ENCODE measurements around the gene RLN2.
"Not testable (repeated sequence)": the region's sequence is repeated elsewhere in the genome, so short reads cannot be mapped to it uniquely, and the experiment has no call there.

Gene RLN2

DNA sequence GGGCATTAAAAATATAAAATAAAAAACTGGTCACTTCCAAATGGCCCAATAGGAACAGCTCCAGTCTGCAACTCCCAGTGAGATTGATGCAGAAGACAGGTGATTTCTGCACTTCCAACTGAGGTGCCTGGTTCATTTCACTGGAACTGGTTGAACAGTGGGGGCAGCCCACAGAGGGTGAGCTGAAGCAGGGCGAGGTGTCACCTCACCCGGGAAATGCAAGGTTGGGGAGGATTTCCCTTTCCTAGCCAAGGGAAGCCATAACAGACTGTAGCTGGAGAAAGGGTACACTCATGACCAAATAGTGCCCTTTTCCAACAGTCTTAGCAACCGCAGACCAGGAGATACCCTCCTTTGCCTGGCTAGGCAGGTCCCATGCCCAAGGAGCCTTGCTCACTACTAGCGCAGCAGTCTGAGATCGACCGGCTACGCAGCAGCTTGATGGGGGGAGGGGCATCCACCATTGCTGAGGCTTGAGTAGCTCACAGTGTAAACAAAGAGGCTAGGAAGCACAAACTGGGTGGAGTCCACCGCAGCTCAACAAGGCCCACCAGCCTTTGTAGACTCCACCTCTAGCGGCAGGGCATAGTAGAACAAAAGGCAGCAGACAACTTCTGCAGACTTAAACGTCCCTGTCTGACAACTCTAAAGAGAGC, 22.5 kb upstream of the RLN2 start:
- no peak for DNase-seq (ENCODE audit: low spot score)
- no peak overlapping the region for H3K4me3 ChIP-seq (ENCODE audit: severe bottlenecking)
- H3K27ac ChIP-seq (ENCODE audit: poor library complexity, severe bottlenecking) = no peak overlapping the region

DNA sequence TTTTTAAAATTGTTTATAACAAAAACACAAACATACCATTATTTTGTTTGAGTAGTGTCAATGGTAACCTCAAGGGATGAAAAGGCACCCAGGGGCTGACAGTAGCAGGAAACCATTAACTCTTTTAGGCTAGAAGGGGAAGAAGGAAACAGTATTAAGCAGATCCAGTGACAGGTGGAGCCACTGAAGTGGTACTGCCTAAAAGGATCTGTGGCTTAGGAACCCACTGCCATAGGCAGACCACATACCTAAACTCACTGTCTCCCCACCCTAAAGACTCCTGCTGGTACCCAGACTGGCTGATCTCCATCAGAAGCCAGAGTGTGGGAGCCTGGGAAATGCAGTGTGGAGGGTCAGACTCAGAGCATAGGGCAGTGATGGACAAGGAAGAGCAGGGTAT, 21.7 kb upstream of the RLN2 start:
- H3K9me3 ChIP-seq (ENCODE audit: severe bottlenecking) = no peaks in the 10 kb centered on the region
- H3K4me1 ChIP-seq (ENCODE audit: insufficient read depth, poor library complexity, severe bottlenecking) = no peaks in the 10 kb centered on the region
- TF ChIP-seq, protein P1, sequence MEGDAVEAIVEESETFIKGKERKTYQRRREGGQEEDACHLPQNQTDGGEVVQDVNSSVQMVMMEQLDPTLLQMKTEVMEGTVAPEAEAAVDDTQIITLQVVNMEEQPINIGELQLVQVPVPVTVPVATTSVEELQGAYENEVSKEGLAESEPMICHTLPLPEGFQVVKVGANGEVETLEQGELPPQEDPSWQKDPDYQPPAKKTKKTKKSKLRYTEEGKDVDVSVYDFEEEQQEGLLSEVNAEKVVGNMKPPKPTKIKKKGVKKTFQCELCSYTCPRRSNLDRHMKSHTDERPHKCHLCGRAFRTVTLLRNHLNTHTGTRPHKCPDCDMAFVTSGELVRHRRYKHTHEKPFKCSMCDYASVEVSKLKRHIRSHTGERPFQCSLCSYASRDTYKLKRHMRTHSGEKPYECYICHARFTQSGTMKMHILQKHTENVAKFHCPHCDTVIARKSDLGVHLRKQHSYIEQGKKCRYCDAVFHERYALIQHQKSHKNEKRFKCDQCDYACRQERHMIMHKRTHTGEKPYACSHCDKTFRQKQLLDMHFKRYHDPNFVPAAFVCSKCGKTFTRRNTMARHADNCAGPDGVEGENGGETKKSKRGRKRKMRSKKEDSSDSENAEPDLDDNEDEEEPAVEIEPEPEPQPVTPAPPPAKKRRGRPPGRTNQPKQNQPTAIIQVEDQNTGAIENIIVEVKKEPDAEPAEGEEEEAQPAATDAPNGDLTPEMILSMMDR (IDR thresholded peaks at IDR 0.05; ENCODE audit: poor library complexity, severe bottlenecking) = no peak
- ATAC-seq (ENCODE audit: low read depth) = no peak
- no peak overlapping the region for H3K4me3 ChIP-seq (ENCODE audit: severe bottlenecking)
- no peaks in the 10 kb centered on the region for H3K27me3 ChIP-seq (ENCODE audit: insufficient read depth, poor library complexity, severe bottlenecking)
- no peaks in the 10 kb centered on the region for H3K36me3 ChIP-seq (ENCODE audit: low read depth)
- no peak overlapping the region for H3K27ac ChIP-seq (ENCODE audit: poor library complexity, severe bottlenecking)
- no peak for DNase-seq (ENCODE audit: low spot score)

More for the DNA sequence above, 22.5 kb upstream of the RLN2 start:
- TF ChIP-seq, protein P1 (IDR thresholded peaks at IDR 0.05; ENCODE audit: poor library complexity, severe bottlenecking) = no peak
- ATAC-seq (ENCODE audit: low read depth) = no peak
- no peaks in the 10 kb centered on the region for H3K9me3 ChIP-seq (ENCODE audit: severe bottlenecking)
- no peaks in the 10 kb centered on the region for H3K27me3 ChIP-seq (ENCODE audit: insufficient read depth, poor library complexity, severe bottlenecking)
- no peaks in the 10 kb centered on the region for H3K36me3 ChIP-seq (ENCODE audit: low read depth)
- H3K4me1 ChIP-seq (ENCODE audit: insufficient read depth, poor library complexity, severe bottlenecking) = no peaks in the 10 kb centered on the region

DNA sequence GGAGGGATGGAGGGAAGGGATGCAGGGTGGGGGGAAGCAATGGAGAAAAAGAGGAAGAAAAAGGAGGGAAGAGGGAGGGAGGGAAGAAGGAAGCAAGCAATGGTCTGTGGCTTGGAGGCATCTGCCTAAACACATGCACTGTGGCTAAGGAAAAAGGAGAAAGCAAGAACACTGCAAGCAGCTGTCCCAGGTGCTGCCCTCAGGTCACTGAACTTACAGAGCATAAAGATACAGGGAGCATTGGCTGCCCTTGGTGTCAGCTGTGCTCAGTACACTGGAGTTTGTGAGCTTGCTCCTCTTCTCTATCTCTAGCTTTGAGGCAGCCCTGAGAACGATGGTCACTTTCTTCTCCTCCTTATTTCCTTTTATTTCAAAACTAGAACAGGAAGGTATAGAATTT, 17.1 kb upstream of the RLN2 start:
- H3K4me1 ChIP-seq (ENCODE audit: insufficient read depth, poor library complexity, severe bottlenecking); DNase-seq (ENCODE audit: low spot score); H3K36me3 ChIP-seq (ENCODE audit: low read depth); H3K27ac ChIP-seq (ENCODE audit: poor library complexity, severe bottlenecking); H3K27me3 ChIP-seq (ENCODE audit: insufficient read depth, poor library complexity, severe bottlenecking); ATAC-seq (ENCODE audit: low read depth); H3K4me3 ChIP-seq (ENCODE audit: severe bottlenecking); H3K9me3 ChIP-seq (ENCODE audit: severe bottlenecking): not testable (repeated sequence)

- ATAC-seq (ENCODE audit: low read depth) (no peak), DNase-seq (ENCODE audit: low spot score) (no peak)
- TF ChIP-seq, protein P1 (IDR thresholded peaks at IDR 0.05; ENCODE audit: poor library complexity, severe bottlenecking) = peak; percentile 4
- Histone ChIP-seq H3K4me1 (ENCODE audit: insufficient read depth, poor library complexity, severe bottlenecking) (no peaks in the 10 kb centered on the region), H3K9me3 (ENCODE audit: severe bottlenecking) (no peaks in the 10 kb centered on the region), H3K4me3 (ENCODE audit: severe bottlenecking) (no peak overlapping the region), H3K27ac (ENCODE audit: poor library complexity, severe bottlenecking) (no peak overlapping the region), H3K27me3 (ENCODE audit: insufficient read depth, poor library complexity, severe bottlenecking) (no peaks in the 10 kb centered on the region), H3K36me3 (ENCODE audit: low read depth) (no peaks in the 10 kb centered on the region)
These were observed 16.5 kb upstream of the RLN2 start for GRCh38 chr9:5321058-5321457.

DNA sequence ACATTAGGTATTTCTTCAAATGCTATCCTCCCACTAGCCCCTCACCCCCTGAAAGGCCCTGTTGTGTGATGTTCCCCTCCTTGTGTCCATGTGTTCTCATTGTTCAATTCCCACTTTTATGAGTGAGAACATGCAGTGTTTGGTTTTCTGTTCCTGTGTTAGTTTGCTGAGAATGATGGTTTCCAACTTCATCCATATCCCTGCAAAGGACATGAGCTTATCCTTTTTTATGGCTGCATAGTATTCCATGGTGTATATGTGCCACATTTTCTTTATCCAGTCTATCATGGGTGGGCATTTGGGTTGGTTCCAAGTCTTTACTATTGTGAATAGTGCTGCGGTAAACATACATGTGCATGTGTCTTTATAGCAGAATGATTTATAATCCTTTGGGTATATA, 11.9 kb upstream of the RLN2 start:
- not testable (repeated sequence) for DNase-seq (ENCODE audit: low spot score); H3K4me1 ChIP-seq (ENCODE audit: insufficient read depth, poor library complexity, severe bottlenecking); H3K27me3 ChIP-seq (ENCODE audit: insufficient read depth, poor library complexity, severe bottlenecking); H3K27ac ChIP-seq (ENCODE audit: poor library complexity, severe bottlenecking); H3K4me3 ChIP-seq (ENCODE audit: severe bottlenecking); H3K36me3 ChIP-seq (ENCODE audit: low read depth); ATAC-seq (ENCODE audit: low read depth); H3K9me3 ChIP-seq (ENCODE audit: severe bottlenecking)

DNA sequence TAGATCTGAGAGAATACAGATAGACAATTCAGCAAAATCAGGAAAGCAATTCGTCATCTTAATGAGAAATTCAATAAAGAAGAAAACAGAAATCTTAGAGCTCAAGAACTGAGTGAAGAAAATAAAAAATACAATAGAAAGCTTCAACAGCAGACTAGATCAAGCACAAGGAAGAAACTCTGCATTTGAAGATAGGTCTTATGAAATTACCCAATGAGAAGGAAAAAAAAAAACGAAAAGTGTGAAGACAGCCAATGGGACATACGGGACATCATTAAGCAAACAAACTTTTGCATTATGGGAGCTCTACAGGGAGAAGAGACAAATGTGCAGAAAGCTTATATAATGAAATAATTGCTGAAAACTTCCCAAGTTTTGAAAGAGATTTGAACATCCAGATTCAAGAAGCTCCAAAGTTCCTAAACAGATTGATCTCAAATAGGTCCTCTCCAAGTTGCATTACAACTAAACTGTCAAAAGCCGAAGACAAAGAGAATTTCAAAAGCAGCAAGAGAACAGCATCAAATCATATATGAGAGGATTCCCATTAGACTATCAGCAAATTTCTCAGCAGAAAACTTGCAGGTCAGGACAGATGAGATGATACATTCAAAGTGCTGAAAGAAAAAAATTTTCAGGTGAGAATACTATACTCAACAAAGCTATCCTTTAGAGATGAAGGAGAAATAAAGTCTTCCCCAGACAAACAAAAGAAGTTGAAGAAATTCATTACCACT, 10.8 kb upstream of the RLN2 start:
- no peaks in the 10 kb centered on the region for H3K36me3 ChIP-seq (ENCODE audit: low read depth)
- no peak overlapping the region for H3K27ac ChIP-seq (ENCODE audit: poor library complexity, severe bottlenecking)
- peaks cover 3% of the 10 kb centered on the region for H3K9me3 ChIP-seq (ENCODE audit: severe bottlenecking)
- H3K4me1 ChIP-seq (ENCODE audit: insufficient read depth, poor library complexity, severe bottlenecking) = no peaks in the 10 kb centered on the region
- DNase-seq (ENCODE audit: low spot score) (no peak), ATAC-seq (ENCODE audit: low read depth) (no peak)
- H3K27me3 ChIP-seq (ENCODE audit: insufficient read depth, poor library complexity, severe bottlenecking) = no peaks in the 10 kb centered on the region
- TF ChIP-seq, protein P1 (IDR thresholded peaks at IDR 0.05; ENCODE audit: poor library complexity, severe bottlenecking) = no peak
- H3K4me3 ChIP-seq (ENCODE audit: severe bottlenecking) = no peak overlapping the region

All from RWPE2 (cell line).